ENCODE measurements around the gene PLLP. TPM values are rescaled to one million over a fixed set of nuclear protein-coding genes. Genes with fewer than 3 reads are reported as not detected.

PLLP gene
- total and polyA plus RNA-seq, 9 of the 15 experiments (the other 6 are each of a cell fraction or from before 2014, with no cell fraction given) = 0.09 to 0.96 (median 0.27) TPM

DNA sequence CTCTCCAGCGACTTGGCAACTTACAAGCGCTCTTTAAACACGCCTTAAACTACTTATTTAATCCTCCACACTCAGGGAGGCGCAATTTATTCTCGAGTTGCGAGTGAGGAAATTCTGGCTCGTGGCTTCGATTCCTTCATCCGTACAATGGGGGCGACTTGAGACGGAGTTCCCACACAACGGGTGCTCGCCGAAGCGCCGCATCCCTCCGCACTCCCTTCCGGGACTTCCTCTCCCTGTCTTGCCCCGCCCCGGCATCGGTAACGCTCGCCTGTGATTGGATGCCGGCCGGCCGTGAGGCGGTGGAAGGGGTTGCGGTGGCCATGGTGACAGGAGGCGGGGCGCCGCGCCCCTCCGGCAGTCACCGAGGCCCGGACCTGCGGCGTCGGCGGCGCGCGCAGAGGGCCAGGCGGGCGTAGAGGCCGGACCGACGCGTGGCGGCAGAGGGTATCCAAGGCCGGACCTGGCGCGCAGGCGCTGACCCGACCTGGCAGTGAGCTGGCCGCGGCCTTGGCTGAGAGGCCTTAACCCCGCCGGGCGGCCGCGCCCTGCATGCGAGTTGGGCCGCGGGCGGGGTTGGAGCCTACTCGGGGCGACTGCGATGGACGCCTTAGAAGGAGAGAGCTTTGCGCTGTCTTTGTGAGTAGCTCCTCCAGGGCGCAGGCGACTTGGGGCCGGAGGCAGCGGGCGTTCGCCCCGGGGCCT, 39.6 kb downstream of the PLLP start, which contains the start of gene ARL2BP (continued):
- TF ChIP-seq VEZF1 (CRISPR knock-in tag; IDR thresholded peaks at IDR 0.05) (peak; percentile 76), SMAD4 (CRISPR knock-in tag; conservative IDR thresholded peaks at IDR 0.05) (peak; percentile 28), CBFB (CRISPR knock-in tag; IDR thresholded peaks at IDR 0.05) (no peak), PML (IDR thresholded peaks at IDR 0.05; ENCODE audit: low read length) (peak; percentile 33; the same call in 1 of the 2 replicates), EP400 (IDR thresholded peaks at IDR 0.05) (peak; percentile 79), SRSF3 (IDR thresholded peaks at IDR 0.05; ENCODE audit: insufficient read depth, low read length) (no peak), ZNF12 (CRISPR knock-in tag; IDR thresholded peaks at IDR 0.05) (no peak), MCM3 (IDR thresholded peaks at IDR 0.05) (no peak), ARID3A (IDR thresholded peaks at IDR 0.05; ENCODE audit: borderline replicate concordance, low read depth, low read length) (0 out of 2 replicates have a peak, but pooled peaks have one; percentile 55), GABPB2 (CRISPR knock-in tag; conservative IDR thresholded peaks at IDR 0.05) (no peak), ZNF511 (CRISPR knock-in tag; IDR thresholded peaks at IDR 0.05) (peak; percentile 60), NBN (IDR thresholded peaks at IDR 0.05; ENCODE audit: low read depth) (no peak; the same call in 1 of the 2 replicates), BHLHE40 (IDR thresholded peaks at IDR 0.05; ENCODE audit: low read length) (no peak), ZNF76 (CRISPR knock-in tag; IDR thresholded peaks at IDR 0.05; ENCODE audit: borderline replicate concordance) (no peak), L3MBTL2 (IDR thresholded peaks at IDR 0.05) (peak; percentile 88), RBM34 (IDR thresholded peaks at IDR 0.05; ENCODE audit: borderline replicate concordance, insufficient read depth, low read length) (0 out of 2 replicates have a peak, but pooled peaks have one; percentile 18), HDGF (IDR thresholded peaks at IDR 0.05) (no peak)
- TF ChIP-seq, protein P1, sequence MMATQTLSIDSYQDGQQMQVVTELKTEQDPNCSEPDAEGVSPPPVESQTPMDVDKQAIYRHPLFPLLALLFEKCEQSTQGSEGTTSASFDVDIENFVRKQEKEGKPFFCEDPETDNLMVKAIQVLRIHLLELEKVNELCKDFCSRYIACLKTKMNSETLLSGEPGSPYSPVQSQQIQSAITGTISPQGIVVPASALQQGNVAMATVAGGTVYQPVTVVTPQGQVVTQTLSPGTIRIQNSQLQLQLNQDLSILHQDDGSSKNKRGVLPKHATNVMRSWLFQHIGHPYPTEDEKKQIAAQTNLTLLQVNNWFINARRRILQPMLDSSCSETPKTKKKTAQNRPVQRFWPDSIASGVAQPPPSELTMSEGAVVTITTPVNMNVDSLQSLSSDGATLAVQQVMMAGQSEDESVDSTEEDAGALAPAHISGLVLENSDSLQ (IDR thresholded peaks at IDR 0.05) = no peak; the same call in 1 of the 2 replicates
- TF ChIP-seq, protein P2, sequence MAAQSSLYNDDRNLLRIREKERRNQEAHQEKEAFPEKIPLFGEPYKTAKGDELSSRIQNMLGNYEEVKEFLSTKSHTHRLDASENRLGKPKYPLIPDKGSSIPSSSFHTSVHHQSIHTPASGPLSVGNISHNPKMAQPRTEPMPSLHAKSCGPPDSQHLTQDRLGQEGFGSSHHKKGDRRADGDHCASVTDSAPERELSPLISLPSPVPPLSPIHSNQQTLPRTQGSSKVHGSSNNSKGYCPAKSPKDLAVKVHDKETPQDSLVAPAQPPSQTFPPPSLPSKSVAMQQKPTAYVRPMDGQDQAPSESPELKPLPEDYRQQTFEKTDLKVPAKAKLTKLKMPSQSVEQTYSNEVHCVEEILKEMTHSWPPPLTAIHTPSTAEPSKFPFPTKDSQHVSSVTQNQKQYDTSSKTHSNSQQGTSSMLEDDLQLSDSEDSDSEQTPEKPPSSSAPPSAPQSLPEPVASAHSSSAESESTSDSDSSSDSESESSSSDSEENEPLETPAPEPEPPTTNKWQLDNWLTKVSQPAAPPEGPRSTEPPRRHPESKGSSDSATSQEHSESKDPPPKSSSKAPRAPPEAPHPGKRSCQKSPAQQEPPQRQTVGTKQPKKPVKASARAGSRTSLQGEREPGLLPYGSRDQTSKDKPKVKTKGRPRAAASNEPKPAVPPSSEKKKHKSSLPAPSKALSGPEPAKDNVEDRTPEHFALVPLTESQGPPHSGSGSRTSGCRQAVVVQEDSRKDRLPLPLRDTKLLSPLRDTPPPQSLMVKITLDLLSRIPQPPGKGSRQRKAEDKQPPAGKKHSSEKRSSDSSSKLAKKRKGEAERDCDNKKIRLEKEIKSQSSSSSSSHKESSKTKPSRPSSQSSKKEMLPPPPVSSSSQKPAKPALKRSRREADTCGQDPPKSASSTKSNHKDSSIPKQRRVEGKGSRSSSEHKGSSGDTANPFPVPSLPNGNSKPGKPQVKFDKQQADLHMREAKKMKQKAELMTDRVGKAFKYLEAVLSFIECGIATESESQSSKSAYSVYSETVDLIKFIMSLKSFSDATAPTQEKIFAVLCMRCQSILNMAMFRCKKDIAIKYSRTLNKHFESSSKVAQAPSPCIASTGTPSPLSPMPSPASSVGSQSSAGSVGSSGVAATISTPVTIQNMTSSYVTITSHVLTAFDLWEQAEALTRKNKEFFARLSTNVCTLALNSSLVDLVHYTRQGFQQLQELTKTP (IDR thresholded peaks at IDR 0.05; ENCODE audit: low read depth in 1 of 2, partially characterized antibody in 2 of 2) = no peak

All from K562 (cell line).